ENCODE results near the gene FAM13C.

Gene FAM13C

DNA sequence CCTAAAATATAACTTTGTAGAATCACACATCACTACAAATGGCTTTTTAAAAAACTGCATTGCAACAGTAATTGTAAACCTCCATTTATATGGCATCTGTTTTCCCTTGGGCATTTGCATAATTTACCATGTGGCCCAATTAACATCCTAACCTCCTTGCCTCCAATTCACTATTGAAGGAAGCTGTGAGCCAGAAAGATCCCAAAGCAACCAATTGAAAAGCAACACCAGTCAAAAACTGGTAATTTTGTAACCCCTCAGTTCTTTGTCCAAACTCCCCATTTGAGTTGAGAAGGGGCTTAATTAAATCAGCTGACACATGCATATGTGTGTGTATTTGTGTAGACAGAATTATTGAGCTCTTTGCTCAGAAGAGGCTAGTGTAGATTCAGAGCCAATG, 90.3 kb downstream of the FAM13C start:
- Mint-ChIP-seq H3K4me1 (no peaks in the 10 kb centered on the region), H3K9me3 (no peaks in the 10 kb centered on the region), H3K36me3 (ENCODE audit: low read depth) (no peaks in the 10 kb centered on the region), H3K4me3 (no peak overlapping the region), H3K27me3 (ENCODE audit: low read depth, poor library complexity) (no peaks in the 10 kb centered on the region), H3K27ac (no peak overlapping the region)
- DNase-seq, result no peak
- TF ChIP-seq, protein P1, sequence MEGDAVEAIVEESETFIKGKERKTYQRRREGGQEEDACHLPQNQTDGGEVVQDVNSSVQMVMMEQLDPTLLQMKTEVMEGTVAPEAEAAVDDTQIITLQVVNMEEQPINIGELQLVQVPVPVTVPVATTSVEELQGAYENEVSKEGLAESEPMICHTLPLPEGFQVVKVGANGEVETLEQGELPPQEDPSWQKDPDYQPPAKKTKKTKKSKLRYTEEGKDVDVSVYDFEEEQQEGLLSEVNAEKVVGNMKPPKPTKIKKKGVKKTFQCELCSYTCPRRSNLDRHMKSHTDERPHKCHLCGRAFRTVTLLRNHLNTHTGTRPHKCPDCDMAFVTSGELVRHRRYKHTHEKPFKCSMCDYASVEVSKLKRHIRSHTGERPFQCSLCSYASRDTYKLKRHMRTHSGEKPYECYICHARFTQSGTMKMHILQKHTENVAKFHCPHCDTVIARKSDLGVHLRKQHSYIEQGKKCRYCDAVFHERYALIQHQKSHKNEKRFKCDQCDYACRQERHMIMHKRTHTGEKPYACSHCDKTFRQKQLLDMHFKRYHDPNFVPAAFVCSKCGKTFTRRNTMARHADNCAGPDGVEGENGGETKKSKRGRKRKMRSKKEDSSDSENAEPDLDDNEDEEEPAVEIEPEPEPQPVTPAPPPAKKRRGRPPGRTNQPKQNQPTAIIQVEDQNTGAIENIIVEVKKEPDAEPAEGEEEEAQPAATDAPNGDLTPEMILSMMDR (IDR thresholded peaks at IDR 0.05), result no peak

DNA sequence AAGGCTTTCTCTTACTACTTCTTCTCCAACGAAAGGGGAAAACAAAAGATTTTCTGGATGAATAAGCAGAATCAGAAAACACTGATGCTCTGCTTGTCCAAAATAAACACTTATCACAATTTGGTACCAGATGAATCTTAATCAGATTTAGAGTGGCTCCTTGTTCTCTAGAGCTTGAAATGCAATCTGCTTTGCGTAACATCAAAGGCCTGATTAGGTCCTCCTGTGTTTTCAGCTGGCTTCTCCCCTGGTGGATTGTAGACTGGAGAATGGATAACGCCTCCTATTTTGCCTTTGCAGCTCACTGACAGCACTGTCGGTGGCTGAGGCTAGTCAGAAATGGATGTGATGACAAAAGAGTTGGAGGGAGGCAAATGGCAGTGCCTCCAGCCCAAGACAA, 91.2 kb downstream of the FAM13C start:
- H3K9me3 Mint-ChIP-seq, result no peaks in the 10 kb centered on the region
- no peak for DNase-seq
- H3K27me3 Mint-ChIP-seq (ENCODE audit: low read depth, poor library complexity), result no peaks in the 10 kb centered on the region
- H3K36me3 Mint-ChIP-seq (ENCODE audit: low read depth), result no peaks in the 10 kb centered on the region
- H3K27ac Mint-ChIP-seq, result no peak overlapping the region
- H3K4me3 Mint-ChIP-seq, result no peak overlapping the region
- TF ChIP-seq, protein P1 (IDR thresholded peaks at IDR 0.05), result no peak
- H3K4me1 Mint-ChIP-seq, result no peaks in the 10 kb centered on the region

- no peak overlapping the region for H3K27ac Mint-ChIP-seq
- H3K4me1 Mint-ChIP-seq, result no peaks in the 10 kb centered on the region
- DNase-seq, result no peak
- no peaks in the 10 kb centered on the region for H3K27me3 Mint-ChIP-seq (ENCODE audit: low read depth, poor library complexity)
- H3K9me3 Mint-ChIP-seq, result no peaks in the 10 kb centered on the region
- H3K4me3 Mint-ChIP-seq, result no peak overlapping the region
- TF ChIP-seq, protein P1 (IDR thresholded peaks at IDR 0.05), result no peak
- H3K36me3 Mint-ChIP-seq (ENCODE audit: low read depth), result no peaks in the 10 kb centered on the region
Observed at GRCh38 chr10:59270492-59270891, 91.9 kb downstream of the FAM13C start.

GRCh38 chr10:59269651-59270050, 92.7 kb downstream of the FAM13C start:
- H3K4me3 Mint-ChIP-seq, result no peak overlapping the region
- H3K27ac Mint-ChIP-seq, result no peak overlapping the region
- TF ChIP-seq, protein P1 (IDR thresholded peaks at IDR 0.05), result no peak
- DNase-seq, result no peak
- no peaks in the 10 kb centered on the region for H3K9me3 Mint-ChIP-seq
- no peaks in the 10 kb centered on the region for H3K4me1 Mint-ChIP-seq
- no peaks in the 10 kb centered on the region for H3K27me3 Mint-ChIP-seq (ENCODE audit: low read depth, poor library complexity)
- H3K36me3 Mint-ChIP-seq (ENCODE audit: low read depth), result no peaks in the 10 kb centered on the region

GRCh38 chr10:59268460-59268859, 93.9 kb downstream of the FAM13C start:
- DNase-seq, result no peak
- no peaks in the 10 kb centered on the region for H3K36me3 Mint-ChIP-seq (ENCODE audit: low read depth)
- H3K27me3 Mint-ChIP-seq (ENCODE audit: low read depth, poor library complexity), result no peaks in the 10 kb centered on the region
- no peaks in the 10 kb centered on the region for H3K9me3 Mint-ChIP-seq
- H3K4me1 Mint-ChIP-seq, result peaks cover 10% of the 10 kb centered on the region
- H3K27ac Mint-ChIP-seq, result no peak overlapping the region
- H3K4me3 Mint-ChIP-seq, result no peak overlapping the region
- TF ChIP-seq, protein P1 (IDR thresholded peaks at IDR 0.05), result no peak

DNA sequence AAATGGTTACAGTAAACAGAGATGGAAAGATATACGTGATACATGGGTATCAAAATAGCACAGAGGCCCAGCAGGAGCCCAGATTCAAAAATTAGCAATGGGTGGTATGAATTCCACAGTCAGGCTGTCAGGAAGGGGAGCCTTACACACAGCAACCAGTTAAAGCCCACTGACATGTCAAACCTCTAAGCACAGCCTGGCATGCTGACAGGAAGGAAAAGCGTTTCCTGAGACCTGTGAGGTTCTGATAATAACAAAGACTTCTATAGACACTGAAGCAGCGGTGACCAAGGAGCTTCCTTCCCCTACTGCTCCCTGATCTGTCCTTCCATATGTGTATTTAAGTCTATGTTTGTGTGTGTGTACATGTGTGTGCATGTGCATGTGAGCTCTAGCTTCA, 96.0 kb downstream of the FAM13C start:
- no peaks in the 10 kb centered on the region for H3K27me3 Mint-ChIP-seq (ENCODE audit: low read depth, poor library complexity)
- H3K9me3 Mint-ChIP-seq, result no peaks in the 10 kb centered on the region
- H3K27ac Mint-ChIP-seq, result no peak overlapping the region
- no peaks in the 10 kb centered on the region for H3K36me3 Mint-ChIP-seq (ENCODE audit: low read depth)
- no peak overlapping the region for H3K4me3 Mint-ChIP-seq
- DNase-seq, result no peak
- H3K4me1 Mint-ChIP-seq, result peaks cover 16% of the 10 kb centered on the region
- TF ChIP-seq, protein P1 (IDR thresholded peaks at IDR 0.05), result no peak

All from nephron progenitor cell (in vitro differentiated cells).